Inflammatory macrophage treated with lipopolysaccharide for 1 hour (primary cell): ENCODE measurements around the gene USP17L21.
"Not testable (repeated sequence)": the region's sequence is repeated elsewhere in the genome, so short reads cannot be mapped to it uniquely, and the experiment has no call there.

ENCODE experiments used
- DNase-seq, 2 donors: peaks; one replicate each; pipeline ENCODE4 v3.0.0-alpha.2; 2020 to 2022

Gene USP17L21

GRCh38 chr4:9262572-9262971 lies at the start of gene USP17L21:
USP17L21 (plus strand) TSS chr4:9262872; CDS start chr4:9262872, 0 bp downstream.
- DNase-seq: not testable (repeated sequence)

DNA sequence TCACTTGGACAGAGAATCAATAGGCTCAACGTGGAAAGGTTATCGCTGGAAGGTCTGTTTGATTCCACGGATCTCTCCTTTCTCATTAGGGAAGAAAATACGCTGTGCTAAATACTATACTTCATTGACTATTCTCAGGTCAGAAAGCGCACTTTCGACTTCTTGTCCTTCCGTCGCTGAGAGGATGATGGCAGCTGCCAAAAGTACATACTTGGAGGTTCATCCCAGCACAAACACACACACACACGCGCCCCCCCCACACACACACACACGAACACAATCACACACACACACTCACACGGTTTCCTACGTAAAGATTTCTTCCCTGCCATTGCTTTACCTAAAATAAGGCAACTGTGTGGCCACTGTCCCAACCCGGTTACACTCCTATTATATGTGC lies 48.0 kb upstream of the USP17L21 start:
- DNase-seq: not testable (repeated sequence)

DNA sequence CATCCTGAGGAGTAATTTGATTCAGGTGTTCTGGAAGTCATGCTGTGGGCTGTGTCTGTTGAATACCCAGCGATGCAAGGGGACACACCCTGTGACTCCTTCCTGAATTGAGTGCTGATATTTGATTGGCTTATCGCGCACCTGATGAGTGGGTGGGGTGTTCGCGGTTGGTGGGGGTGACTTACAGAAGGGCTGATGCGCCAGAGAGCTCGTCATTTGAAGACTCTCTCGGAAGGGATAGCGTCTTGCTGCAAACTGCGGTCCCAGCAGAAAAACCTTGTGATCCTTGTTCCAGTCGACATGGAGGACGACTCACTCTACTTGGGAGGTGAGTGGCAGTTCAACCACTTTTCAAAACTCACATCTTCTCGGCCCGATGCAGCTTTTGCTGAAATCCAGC lies 47.6 kb upstream of the USP17L21 start, which contains the start of gene USP17L11:
Gene USP17L11, plus strand, starts transcription at position 301 of the 400 bp plus-strand sequence. Its CDS starts 0 bp downstream, at position 301.
- not testable (repeated sequence) for DNase-seq

GRCh38 chr4:9219852-9220251 lies 42.8 kb upstream of the USP17L21 start, which contains the start of gene USP17L12:
USP17L12 (plus strand) TSS chr4:9220152; CDS start chr4:9220152, 0 bp downstream.
- DNase-seq: not testable (repeated sequence)

DNA sequence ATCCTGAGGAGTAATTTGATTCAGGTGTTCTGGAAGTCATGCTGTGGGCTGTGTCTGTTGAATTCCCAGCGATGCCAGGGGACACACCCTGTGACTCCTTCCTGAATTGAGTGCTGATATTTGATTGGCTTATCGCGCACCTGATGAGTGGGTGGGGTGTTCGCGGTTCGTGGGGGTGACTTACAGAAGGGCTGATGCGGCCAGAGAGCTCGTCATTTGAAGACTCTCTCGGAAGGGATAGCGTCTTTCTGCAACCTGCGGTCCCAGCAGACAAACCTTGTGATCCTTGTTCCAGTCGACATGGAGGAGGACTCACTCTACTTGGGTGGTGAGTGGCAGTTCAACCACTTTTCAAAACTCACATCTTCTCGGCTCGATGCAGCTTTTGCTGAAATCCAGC lies 38.1 kb upstream of the USP17L21 start, which contains the start of gene USP17L13:
Gene USP17L13, plus strand, starts transcription at position 301 of the 400 bp plus-strand sequence. Its CDS starts 0 bp downstream, at position 301.
- not testable (repeated sequence) for DNase-seq

GRCh38 chr4:9230249-9230648 lies 32.4 kb upstream of the USP17L21 start:
- DNase-seq: not testable (repeated sequence)

DNA sequence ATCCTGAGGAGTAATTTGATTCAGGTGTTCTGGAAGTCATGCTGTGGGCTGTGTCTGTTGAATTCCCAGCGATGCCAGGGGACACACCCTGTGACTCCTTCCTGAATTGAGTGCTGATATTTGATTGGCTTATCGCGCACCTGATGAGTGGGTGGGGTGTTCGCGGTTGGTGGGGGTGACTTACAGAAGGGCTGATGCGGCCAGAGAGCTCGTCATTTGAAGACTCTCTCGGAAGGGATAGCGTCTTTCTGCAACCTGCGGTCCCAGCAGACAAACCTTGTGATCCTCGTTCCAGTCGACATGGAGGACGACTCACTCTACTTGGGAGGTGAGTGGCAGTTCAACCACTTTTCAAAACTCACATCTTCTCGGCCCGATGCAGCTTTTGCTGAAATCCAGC lies 28.6 kb upstream of the USP17L21 start, which contains the start of gene USP17L15:
Gene USP17L15, plus strand, starts transcription at position 301 of the 400 bp plus-strand sequence. Its CDS starts 0 bp downstream, at position 301.
- not testable (repeated sequence) for DNase-seq

DNA sequence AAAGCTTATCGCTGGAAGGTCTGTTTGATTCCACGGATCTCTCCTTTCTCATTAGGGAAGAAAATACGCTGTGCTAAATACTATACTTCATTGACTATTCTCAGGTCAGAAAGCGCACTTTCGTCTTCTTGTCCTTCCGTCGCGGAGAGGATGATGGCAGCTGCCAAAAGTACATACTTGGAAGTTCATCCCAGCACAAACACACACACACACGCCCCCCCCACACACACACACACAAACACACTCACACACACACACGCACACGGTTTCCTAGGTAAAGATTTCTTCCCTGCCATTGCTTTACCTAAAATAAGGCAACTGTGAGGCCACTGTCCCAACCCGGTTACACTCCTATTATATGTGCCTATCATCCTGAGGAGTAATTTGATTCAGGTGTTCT lies 24.2 kb upstream of the USP17L21 start:
- DNase-seq: not testable (repeated sequence)

DNA sequence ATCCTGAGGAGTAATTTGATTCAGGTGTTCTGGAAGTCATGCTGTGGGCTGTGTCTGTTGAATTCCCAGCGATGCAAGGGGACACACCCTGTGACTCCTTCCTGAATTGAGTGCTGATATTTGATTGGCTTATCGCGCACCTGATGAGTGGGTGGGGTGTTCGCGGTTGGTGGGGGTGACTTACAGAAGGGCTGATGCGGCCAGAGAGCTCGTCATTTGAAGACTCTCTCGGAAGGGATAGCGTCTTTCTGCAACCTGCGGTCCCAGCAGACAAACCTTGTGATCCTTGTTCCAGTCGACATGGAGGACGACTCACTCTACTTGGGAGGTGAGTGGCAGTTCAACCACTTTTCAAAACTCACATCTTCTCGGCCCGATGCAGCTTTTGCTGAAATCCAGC lies 19.1 kb upstream of the USP17L21 start, which contains the start of gene USP17L17:
Gene USP17L17, plus strand, starts transcription at position 301 of the 400 bp plus-strand sequence. Its CDS starts 0 bp downstream, at position 301.
- DNase-seq: not testable (repeated sequence)

DNA sequence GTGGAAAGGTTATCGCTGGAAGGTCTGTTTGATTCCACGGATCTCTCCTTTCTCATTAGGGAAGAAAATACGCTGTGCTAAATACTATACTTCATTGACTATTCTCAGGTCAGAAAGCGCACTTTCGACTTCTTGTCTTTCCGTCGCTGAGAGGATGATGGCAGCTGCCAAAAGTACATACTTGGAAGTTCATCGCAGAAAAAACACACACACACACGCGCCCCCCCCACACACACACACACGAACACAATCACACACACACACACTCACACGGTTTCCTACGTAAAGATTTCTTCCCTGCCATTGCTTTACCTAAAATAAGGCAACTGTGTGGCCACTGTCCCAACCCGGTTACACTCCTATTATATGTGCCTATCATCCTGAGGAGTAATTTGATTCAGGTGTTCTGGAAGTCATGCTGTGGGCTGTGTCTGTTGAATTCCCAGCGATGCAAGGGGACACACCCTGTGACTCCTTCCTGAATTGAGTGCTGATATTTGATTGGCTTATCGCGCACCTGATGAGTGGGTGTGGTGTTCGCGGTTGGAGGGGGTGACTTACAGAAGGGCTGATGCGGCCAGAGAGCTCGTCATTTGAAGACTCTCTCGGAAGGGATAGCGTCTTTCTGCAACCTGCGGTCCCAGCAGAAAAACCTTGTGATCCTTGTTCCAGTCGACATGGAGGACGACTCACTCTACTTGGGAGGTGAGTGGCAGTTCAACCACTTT lies 14.6 kb upstream of the USP17L21 start, which contains the start of gene USP17L18:
Gene USP17L18, plus strand, starts transcription at position 678 of the 728 bp plus-strand sequence. Its CDS starts 0 bp downstream, at position 678.
- DNase-seq: not testable (repeated sequence)

GRCh38 chr4:9253078-9253477 lies 9.6 kb upstream of the USP17L21 start, which contains the start of gene USP17L19:
USP17L19 (plus strand) TSS chr4:9253378; CDS start chr4:9253378, 0 bp downstream.
- not testable (repeated sequence) for DNase-seq

DNA sequence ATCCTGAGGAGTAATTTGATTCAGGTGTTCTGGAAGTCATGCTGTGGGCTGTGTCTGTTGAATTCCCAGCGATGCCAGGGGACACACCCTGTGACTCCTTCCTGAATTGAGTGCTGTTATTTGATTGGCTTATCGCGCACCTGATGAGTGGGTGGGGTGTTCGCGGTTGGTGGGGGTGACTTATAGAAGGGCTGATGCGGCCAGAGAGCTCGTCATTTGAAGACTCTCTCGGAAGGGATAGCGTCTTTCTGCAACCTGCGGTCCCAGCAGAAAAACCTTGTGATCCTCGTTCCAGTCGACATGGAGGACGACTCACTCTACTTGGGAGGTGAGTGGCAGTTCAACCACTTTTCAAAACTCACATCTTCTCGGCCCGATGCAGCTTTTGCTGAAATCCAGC lies 4.8 kb upstream of the USP17L21 start, which contains the start of gene USP17L20:
Gene USP17L20, plus strand, starts transcription at position 301 of the 400 bp plus-strand sequence. Its CDS starts 0 bp downstream, at position 301.
- not testable (repeated sequence) for DNase-seq

DNA sequence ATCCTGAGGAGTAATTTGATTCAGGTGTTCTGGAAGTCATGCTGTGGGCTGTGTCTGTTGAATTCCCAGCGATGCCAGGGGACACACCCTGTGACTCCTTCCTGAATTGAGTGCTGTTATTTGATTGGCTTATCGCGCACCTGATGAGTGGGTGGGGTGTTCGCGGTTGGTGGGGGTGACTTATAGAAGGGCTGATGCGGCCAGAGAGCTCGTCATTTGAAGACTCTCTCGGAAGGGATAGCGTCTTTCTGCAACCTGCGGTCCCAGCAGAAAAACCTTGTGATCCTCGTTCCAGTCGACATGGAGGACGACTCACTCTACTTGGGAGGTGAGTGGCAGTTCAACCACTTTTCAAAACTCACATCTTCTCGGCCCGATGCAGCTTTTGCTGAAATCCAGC lies 4.6 kb downstream of the USP17L21 start, which contains the start of gene USP17L22:
Gene USP17L22, plus strand, starts transcription at position 301 of the 400 bp plus-strand sequence. Its CDS starts 0 bp downstream, at position 301.
- DNase-seq: not testable (repeated sequence)

DNA sequence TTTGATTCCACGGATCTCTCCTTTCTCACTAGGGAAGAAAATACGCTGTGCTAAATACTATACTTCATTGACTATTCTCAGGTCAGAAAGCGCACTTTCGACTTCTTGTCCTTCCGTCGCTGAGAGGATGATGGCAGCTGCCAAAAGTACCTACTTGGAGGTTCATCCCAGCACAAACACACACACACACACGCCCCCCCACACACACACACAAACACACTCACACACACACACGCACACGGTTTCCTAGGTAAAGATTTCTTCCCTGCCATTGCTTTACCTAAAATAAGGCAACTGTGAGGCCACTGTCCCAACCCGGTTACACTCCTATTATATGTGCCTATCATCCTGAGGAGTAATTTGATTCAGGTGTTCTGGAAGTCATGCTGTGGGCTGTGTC lies 9.0 kb downstream of the USP17L21 start:
- not testable (repeated sequence) for DNase-seq
